Right lobe of liver (tissue), 6 donors: ENCODE measurements around the gene USB1. TPM values are rescaled to one million over a fixed set of nuclear protein-coding genes. Genes with fewer than 3 reads are reported as not detected.
A peak's percentile ranks its signal among the peaks of the same experiment; 100 is the strongest.

Experiments
- ATAC-seq, 4 donors: fragments of 200-7000 bp; cut with Tn5 transposase; one replicate each; pipeline ENCODE4 v1.9.1; 2020; ENCODE audit warnings: mild to moderate bottlenecking in 4 of 4, moderate library complexity in 4 of 4
- DNase-seq, 3 donors: peaks; one replicate each; pipeline ENCODE4 v3.0.0-alpha.2; 2020
- H3K27ac ChIP-seq, 3 donors: fragments of 200-600 bp; one replicate each; pipeline ENCODE4 v1.8.0; 2022
- H3K27me3 ChIP-seq, 2 donors: fragments of 200-600 bp; one replicate each; pipeline ENCODE4 v1.8.0; 2022
- H3K36me3 ChIP-seq, 4 donors: fragments of 200-600 bp; sonication (generic) in 1 of 4; one replicate each; pipeline versions ENCODE4 v1.5.1 to v1.8.0; 2017 to 2022; ENCODE audit warnings: control low read depth in 1 of 4
- H3K4me1 ChIP-seq, 4 donors: fragments of 200-600 bp; sonication (generic) in 1 of 4; one replicate each; pipeline versions ENCODE4 v1.5.1 to v1.8.0; 2017 to 2022; ENCODE audit warnings: control low read depth in 1 of 4
- H3K4me3 ChIP-seq, 3 donors: fragments of 200-600 bp; one replicate each; pipeline ENCODE4 v1.8.0; 2022
- H3K9me3 ChIP-seq, 4 donors: fragments of 200-600 bp; sonication (generic) in 1 of 4; one replicate each; pipeline versions ENCODE4 v1.5.1 to v1.8.0; 2017 to 2022; ENCODE audit warnings: control low read depth in 1 of 4
- CTCF ChIP-seq, 4 donors: fragments of 200-600 bp in 3 of 4; fragments of 450-650 bp in 1 of 4; IDR thresholded peaks; one replicate each; pipeline versions ENCODE4 v1.5.1 to v1.8.0; 2016 to 2022; ENCODE audit warnings: antibody characterized with exemption in 4 of 4, mild to moderate bottlenecking in 2 of 4
- POLR2A ChIP-seq: fragments of 450-650 bp; IDR thresholded peaks from one replicate; pipeline ENCODE4 v1.6.1; 2017; ENCODE audit warnings: antibody characterized with exemption, mild to moderate bottlenecking
- WGBS: methylation state at CpG from one replicate; pipeline ENCODE4 v1.1.6; 2018; ENCODE audit warnings: low coverage, low lambda C conversion rate; ENCODE audit not compliant: insufficient coverage; ENCODE audit errors: missing lambda C conversion rate; 5-methylcytosine and 5-hydroxymethylcytosine counted together
- intact Hi-C, 2 donors: fragments of 100-400 bp; cut with DNase I; formaldehyde crosslinking; loops; one replicate each; pipeline versions ENCODE4 v1.11.2 to v1.14.1; 2022
- total RNA-seq, 6 experiments: library from RNA; depleted of rRNA in 2 of 6; stranded (reverse); fragments of >200 nt in 2 of 6; fragmentation: NEBNext Ultra II Directional in 3 of 6; extraction: Animal tissue kit (Norgen Biotek cat#: 25700) in 3 of 6; gene quantifications; one replicate each; pipeline versions ENCODE4 v1.1.0 to v1.2.4, GENCODE V29; 2016 to 2023
- donor health status: DM: no; HTN: yes; CAD: no.
- donor health status: DM: no; HTN: no; CAD: no.
- donor health status: DM: no; HTN: no; CAD: no.
- donor health status: DM: no; HTN: yes; CAD: no.
- donor health status: DM: no; HTN: yes; CAD: no.

The USB1 gene
- total RNA-seq, 6 experiments from 2014 or later: 20.6 to 63.3 (median 25.9) TPM

- no peak for TF ChIP-seq CTCF (IDR thresholded peaks at IDR 0.05)
- TF ChIP-seq POLR2A: no peak
- ATAC-seq: no peak
- no peaks in the 10 kb centered on the region for H3K9me3 ChIP-seq
- H3K4me3 ChIP-seq: no peak overlapping the region
- H3K4me1 ChIP-seq: no peaks in the 10 kb centered on the region
- WGBS: 58% methylated on average over 3 of the region's 11 CpGs
- peaks cover 0 to 5% (median 0%) of the 10 kb centered on the region in 4 donors for H3K36me3 ChIP-seq
- H3K27me3 ChIP-seq: no peaks in the 10 kb centered on the region
- intact Hi-C loops: no loop called here
- DNase-seq: peak in 1 of 3 donors; percentile 27
- no peak overlapping the region for H3K27ac ChIP-seq
Observed at GRCh38 chr16:57991551-57992059, 9.6 kb upstream of the USB1 start.

- TF ChIP-seq CTCF (IDR thresholded peaks at IDR 0.05): no peak
- TF ChIP-seq POLR2A: no peak
- Histone ChIP-seq H3K4me3 (no peak overlapping the region), H3K9me3 (no peaks in the 10 kb centered on the region), H3K27ac (no peak overlapping the region), H3K4me1 (no peaks in the 10 kb centered on the region), H3K36me3 (peaks cover 0 to 9% (median 0%) of the 10 kb centered on the region in 4 donors), H3K27me3 (no peaks in the 10 kb centered on the region)
- peak in 1 of 3 donors; percentile 4 for DNase-seq
- no peak for ATAC-seq
- intact Hi-C loops: no loop called here
- WGBS: no CpG with 5 or more reads among the region's 6 CpGs
Observed at GRCh38 chr16:57992084-57992483, 9.1 kb upstream of the USB1 start.

- Histone ChIP-seq H3K4me3 (no peak overlapping the region), H3K36me3 (peaks cover 0 to 17% (median 0%) of the 10 kb centered on the region in 4 donors), H3K4me1 (no peaks in the 10 kb centered on the region), H3K9me3 (no peaks in the 10 kb centered on the region), H3K27me3 (no peaks in the 10 kb centered on the region), H3K27ac (no peak overlapping the region)
- intact Hi-C loops: no loop called here
- TF ChIP-seq CTCF (IDR thresholded peaks at IDR 0.05) (no peak), POLR2A (no peak)
- DNase-seq: peak in 1 of 3 donors; percentile 48
- 20% methylated on average over 1 of the region's 8 CpGs for WGBS
- ATAC-seq: no peak
Observed at GRCh38 chr16:57993438-57993837, 7.8 kb upstream of the USB1 start.

GRCh38 chr16:57993897-57994296, 7.3 kb upstream of the USB1 start:
- ATAC-seq: no peak
- intact Hi-C loops: no loop called here

More at GRCh38 chr16:57993897-57994296, 7.3 kb upstream of the USB1 start:
- whole genome bisulfite sequencing: no CpG with 5 or more reads among the region's 5 CpGs
- Histone ChIP-seq H3K4me3 (no peak overlapping the region), H3K4me1 (no peaks in the 10 kb centered on the region), H3K36me3 (peaks cover 0 to 17% (median 0%) of the 10 kb centered on the region in 4 donors), H3K27me3 (no peaks in the 10 kb centered on the region), H3K27ac (no peak overlapping the region), H3K9me3 (no peaks in the 10 kb centered on the region)
- DNase-seq: peak in 1 of 3 donors; percentile 46
- no peak for TF ChIP-seq CTCF (IDR thresholded peaks at IDR 0.05)
- TF ChIP-seq POLR2A: no peak
